NOMO-1 treated with dmso at 0.1 percent for 144 hours (cell line): ENCODE data around the gene MUC20.
"Not testable (repeated sequence)": the region's sequence is repeated elsewhere in the genome, so short reads cannot be mapped to it uniquely, and the experiment has no call there.

ENCODE experiments used
- DNase-seq: peaks from one replicate; lab custom pipeline; 2025; ENCODE audit not compliant: unreplicated experiment; lab: John Stamatoyannopoulos, UW

Gene MUC20

GRCh38 chr3:195770081-195770840 lies 49.5 kb downstream of the MUC20 start:
- DNase-seq: no peak

DNA sequence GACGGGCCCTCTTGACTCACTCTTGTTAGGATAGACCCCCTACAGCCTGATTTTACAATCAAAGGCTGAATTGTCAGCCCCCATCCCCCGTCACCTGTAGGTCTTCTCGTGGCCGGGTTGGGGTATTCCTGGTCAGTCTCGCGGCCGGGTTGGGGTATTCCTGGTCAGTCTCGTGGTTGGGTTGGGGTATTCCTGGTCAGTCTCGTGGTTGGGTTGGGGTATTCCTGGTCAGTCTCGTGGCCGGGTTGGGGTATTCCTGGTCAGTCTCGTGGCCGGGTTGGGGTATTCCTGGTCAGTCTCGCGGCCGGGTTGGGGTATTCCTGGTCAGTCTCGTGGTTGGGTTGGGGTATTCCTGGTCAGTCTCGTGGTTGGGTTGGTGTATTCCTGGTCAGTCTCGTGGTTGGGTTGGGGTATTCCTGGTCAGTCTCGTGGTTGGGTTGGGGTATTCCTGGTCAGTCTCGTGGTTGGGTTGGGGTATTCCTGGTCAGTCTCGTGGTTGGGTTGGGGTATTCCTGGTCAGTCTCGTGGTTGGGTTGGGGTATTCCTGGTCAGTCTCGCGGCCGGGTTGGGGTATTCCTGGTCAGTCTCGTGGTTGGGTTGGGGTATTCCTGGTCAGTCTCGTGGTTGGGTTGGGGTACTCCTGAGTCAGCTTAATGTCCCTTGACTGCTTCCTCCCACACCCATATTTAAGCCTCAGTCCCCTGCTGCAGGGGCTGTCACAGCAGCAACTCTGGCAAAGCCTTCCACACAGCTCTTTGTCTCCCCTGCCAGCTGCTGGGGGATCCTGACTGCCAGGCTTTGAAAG lies 50.3 kb downstream of the MUC20 start:
- not testable (repeated sequence) for DNase-seq

GRCh38 chr3:195771646-195772300 lies 51.0 kb downstream of the MUC20 start:
- DNase-seq: no peak

DNA sequence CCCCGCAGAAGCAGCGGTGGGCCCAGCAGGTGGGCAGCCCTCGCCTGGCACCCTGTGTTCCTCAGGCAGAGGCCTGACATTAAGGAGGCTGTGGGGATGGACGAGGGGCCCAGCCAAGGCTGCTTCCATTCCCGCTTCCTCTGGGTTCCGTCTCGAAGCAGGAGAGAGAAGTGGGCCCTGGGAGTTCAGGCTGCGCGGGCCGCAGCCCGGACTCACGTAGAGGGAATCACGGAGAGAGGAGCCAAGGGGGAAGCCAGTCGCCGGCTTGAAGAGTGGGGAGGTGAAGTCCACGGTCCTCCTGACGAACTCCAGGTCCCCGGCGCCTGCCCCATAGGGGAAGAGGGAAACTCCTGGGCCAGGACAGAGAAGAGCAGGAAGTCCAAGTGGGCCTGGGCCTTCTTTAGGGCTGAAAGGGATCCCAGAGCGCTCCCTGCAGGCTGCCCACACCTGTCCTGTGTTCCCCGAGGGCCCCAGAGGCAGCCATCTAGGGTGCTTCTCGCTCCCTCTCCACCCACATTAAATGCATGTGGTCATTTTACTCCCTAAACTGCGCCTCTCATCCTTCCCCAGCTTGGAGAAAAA lies 53.3 kb downstream of the MUC20 start:
- DNase-seq: no peak

- DNase-seq: peak; percentile 5
Observed at GRCh38 chr3:195774917-195775316, 54.1 kb downstream of the MUC20 start.

DNA sequence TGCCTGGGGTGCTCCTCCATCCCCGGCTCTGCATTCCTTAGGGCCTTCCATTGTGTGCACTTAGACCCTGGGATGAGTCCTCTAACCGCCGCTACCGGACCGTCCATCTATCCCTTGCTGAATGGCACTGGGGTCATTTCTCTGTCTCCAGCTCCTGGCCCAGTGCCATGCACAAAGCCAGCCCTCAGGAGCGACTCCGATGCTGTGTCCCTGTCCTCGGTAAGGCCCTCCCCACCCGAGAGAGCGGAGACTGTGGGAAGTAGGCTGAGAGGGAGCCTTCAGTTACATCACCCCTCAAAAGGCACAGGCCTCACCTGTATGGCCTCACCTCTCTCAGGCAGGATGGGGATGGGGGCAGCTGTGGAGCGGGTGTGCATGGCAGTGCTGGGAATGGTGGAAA lies 57.2 kb downstream of the MUC20 start:
- no peak for DNase-seq

DNA sequence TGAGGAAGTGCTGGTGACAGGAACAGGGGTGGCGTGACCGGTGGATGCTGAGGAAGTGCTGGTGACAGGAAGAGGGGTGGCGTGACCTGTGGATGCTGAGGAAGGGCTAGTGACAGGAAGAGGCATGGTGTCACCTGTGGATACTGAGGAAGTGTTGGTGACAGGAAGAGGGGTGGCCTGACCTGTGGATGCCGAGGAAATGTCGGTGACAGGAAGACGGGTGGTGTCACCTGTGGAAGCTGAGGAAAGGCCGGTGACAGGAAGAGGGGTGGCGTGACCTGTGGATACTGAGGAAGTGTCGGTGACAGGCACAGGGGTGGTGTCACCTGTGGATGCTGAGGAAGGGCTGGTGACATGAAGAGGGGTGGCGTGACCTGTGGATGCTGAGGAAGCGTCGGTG lies 60.5 kb downstream of the MUC20 start:
- not testable (repeated sequence) for DNase-seq
